Measurements from ENCODE around the gene NEDD9.

- no peak for TF ChIP-seq CTCF (IDR thresholded peaks at IDR 0.05)
- no peak for TF ChIP-seq POLR2A (IDR thresholded peaks at IDR 0.05)
These were observed 92.4 kb downstream of the NEDD9 start for GRCh38 chr6:11140056-11140455.

All from esophagus squamous epithelium (tissue), 4 donors.